RWPE1 (cell line): ENCODE results near the gene TRAM2.

Source experiments
- CTCF ChIA-PET: fragments of 350-600 bp; sonication (Branson Sonifier 250); formaldehyde crosslinking; extraction: SDS; loops from one replicate; lab custom pipeline; 2021; lab: Yijun Ruan, JAX
- POLR2A ChIA-PET: fragments of 400-600 bp; formaldehyde crosslinking; extraction: SDS; loops from one replicate; lab custom pipeline; 2020; ENCODE audit warnings: antibody characterized with exemption; ENCODE audit not compliant: low non-redundant PET; lab: Yijun Ruan, JAX
- DNase-seq: peaks from one replicate; pipeline ENCODE4 v3.0.0; 2012; ENCODE audit warnings: low spot score
- H3K27ac ChIP-seq: fragments of 450-650 bp; 2 replicates; pipeline ENCODE4 v1.5.1; 2017
- TF ChIP-seq, protein P1 (sequence below): fragments of 450-650 bp; conservative IDR thresholded peaks from 2 replicates; pipeline ENCODE4 v1.5.1; 2017; ENCODE audit warnings: low read depth, mild to moderate bottlenecking

The TRAM2 gene

DNA sequence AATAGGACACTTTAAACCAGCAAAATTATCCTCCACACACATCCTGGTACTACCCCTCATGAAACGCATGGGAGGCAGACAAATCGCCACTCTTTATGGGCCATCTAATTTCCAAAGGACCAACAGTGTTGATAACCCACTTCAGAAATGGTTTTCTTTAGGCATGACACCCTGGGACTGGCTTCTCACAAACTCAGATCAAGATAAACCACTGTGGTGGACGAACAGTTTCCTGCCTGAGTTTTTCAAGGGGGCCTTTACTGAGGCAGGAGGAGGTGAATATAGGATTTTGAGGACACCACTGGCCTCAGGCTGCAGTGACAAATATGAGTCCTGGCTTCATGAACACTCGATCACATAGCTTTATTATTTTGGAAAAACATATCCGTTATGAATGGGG is 26.0 kb downstream of the TRAM2 start:
- ChIA-PET CTCF (no interaction called here), POLR2A (no interaction called here)
- TF ChIP-seq, protein P1, sequence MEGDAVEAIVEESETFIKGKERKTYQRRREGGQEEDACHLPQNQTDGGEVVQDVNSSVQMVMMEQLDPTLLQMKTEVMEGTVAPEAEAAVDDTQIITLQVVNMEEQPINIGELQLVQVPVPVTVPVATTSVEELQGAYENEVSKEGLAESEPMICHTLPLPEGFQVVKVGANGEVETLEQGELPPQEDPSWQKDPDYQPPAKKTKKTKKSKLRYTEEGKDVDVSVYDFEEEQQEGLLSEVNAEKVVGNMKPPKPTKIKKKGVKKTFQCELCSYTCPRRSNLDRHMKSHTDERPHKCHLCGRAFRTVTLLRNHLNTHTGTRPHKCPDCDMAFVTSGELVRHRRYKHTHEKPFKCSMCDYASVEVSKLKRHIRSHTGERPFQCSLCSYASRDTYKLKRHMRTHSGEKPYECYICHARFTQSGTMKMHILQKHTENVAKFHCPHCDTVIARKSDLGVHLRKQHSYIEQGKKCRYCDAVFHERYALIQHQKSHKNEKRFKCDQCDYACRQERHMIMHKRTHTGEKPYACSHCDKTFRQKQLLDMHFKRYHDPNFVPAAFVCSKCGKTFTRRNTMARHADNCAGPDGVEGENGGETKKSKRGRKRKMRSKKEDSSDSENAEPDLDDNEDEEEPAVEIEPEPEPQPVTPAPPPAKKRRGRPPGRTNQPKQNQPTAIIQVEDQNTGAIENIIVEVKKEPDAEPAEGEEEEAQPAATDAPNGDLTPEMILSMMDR: no peak
- peak overlapping the region; percentile 97 for H3K27ac ChIP-seq
- no peak for DNase-seq

DNA sequence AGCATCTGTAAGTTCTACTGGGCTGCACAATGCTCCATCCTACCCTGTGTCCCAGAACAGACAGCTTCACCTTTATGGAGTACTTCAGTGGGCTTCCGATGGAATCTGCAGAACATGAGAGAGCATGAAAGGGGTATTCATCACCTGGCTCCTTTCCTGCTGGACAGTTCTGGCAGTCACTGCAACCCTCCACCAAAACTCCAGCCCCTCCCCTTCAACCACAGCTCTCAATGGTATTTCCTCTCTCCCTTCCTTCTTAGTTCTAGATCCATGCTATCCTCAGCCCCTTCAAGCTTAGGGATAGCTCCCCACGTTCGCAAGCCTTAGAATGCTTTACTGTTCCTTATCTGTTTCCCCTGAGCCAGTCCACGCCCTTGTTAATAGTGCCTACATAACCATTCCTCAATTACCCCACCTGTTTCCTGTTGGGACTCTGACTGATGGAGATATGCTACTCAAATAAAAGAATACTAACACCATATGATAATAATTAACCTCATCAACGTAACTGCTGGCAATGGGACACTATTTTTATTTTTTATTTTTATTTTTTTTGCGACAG is 26.8 kb downstream of the TRAM2 start:
- peak overlapping the region; percentile 97 for H3K27ac ChIP-seq
- CTCF ChIA-PET: no interaction called here
- TF ChIP-seq, protein P1: no peak
- POLR2A ChIA-PET: no interaction called here
- DNase-seq: no peak

DNA sequence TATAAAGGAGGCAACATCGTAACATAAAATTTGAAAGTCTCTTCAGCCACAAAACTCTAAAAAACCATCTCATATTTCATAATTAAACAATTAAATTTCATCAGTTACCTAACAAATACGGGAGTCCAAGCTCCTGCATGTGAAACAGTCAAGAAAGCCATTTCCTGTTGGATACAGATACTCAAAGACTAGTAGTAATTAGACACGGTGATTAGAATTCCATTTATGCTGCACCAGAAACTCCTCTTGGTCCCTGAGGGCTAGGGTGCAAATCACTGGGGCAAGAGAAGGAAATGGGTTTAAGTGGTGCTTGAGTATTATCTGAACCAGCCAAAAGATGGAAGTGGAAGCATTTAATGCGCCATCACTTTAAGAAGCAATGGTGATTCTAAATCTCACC is 27.4 kb downstream of the TRAM2 start:
- POLR2A ChIA-PET: no interaction called here
- DNase-seq: no peak
- no peak overlapping the region for H3K27ac ChIP-seq
- TF ChIP-seq, protein P1: no peak
- CTCF ChIA-PET: no interaction called here

DNA sequence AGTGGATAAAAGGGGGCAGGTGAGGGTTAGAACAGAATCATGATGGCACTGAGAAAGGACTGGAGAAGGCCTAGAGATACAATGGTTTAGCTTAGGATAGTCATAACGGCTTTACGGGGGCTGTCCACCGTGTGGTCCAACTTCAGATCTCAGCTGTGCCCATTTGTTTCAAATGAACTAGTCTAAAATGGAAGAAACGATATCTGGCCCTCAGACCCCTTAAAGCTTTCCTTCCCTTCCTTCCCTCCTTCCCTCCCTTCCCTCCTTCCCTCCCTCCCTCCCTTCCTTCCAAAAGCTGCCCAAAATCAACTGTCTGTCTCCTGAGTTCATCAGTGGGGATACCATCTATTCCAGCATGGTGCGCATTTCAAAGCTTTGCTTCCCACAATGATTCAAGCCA is 27.9 kb downstream of the TRAM2 start:
- ChIA-PET CTCF (no interaction called here), POLR2A (no interaction called here)
- TF ChIP-seq, protein P1: no peak
- no peak for DNase-seq
- no peak overlapping the region for H3K27ac ChIP-seq

DNA sequence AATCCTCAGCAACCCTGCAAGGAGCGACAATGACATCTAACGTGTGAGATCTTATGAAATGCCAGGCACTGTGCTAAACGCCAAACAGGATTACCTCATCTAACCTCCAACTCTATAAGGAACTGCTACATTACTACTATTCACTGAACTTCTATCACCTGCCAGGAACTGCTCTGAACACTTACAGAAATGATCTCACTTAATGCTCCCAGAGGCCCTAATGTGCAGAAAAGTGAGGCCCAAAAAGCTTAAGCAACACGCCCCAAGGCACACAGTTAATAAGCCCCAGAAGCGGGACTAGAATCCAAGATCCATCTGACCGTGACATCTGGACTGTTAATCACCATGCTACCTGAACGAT is 28.5 kb downstream of the TRAM2 start:
- H3K27ac ChIP-seq: no peak overlapping the region
- TF ChIP-seq, protein P1: no peak
- DNase-seq: no peak
- POLR2A ChIA-PET: no interaction called here
- CTCF ChIA-PET: no interaction called here

DNA sequence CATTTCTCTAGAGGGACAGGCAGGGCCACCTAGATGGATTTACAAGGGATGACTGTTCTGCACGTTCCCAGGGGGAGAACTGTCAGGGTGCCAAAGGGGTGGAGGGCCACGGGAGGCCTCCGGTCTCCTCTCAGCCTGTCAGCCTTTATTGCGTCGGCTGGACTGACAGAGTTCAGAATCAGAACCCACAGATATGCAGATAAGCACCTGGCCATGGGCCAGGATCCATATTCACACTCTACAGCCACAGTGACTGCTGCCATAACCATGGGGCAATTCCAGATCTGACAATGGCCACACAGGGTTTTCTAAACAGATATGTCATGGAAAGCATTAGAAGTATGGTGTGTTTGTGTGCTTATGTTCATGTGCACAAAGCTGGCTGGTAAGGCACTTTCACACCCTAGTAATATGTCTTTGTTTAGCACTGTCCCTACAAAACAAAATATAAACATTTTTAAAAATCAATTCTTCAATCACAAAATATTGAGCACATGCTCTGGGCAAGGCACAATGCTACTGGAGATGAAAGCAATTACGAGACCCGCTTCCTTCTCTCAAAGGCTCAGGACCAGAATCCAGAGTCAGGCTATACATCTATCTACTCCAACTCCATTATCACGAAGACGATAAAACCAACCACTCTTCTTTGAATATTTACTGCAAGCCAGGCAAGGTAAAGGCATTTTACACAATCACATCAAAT is 29.1 kb downstream of the TRAM2 start:
- no peak for DNase-seq
- TF ChIP-seq, protein P1: no peak
- H3K27ac ChIP-seq: peak overlapping the region; percentile 34
- POLR2A ChIA-PET: no interaction called here
- CTCF ChIA-PET: no interaction called here
